GM20000 (cell line): ENCODE measurements around the gene KRTAP12-3.
A peak's percentile ranks its signal among the peaks of the same experiment; 100 is the strongest.

Experiments used
- DNase-seq: peaks from one replicate; pipeline ENCODE4 v3.0.0; 2012; ENCODE audit warnings: low spot score
- CTCF ChIP-seq: IDR thresholded peaks from 2 replicates; pipeline ENCODE4 v1.5.1; 2012; ENCODE audit warnings: mild to moderate bottlenecking, control low read depth; ENCODE audit errors: extremely low read depth, missing control alignments

KRTAP12-3 gene

GRCh38 chr21:44614161-44614631, 43.5 kb upstream of the KRTAP12-3 start:
- no peak for DNase-seq
- TF ChIP-seq CTCF = no peak

GRCh38 chr21:44614961-44615391, 42.8 kb upstream of the KRTAP12-3 start:
- DNase-seq = no peak
- TF ChIP-seq CTCF = no peak

- TF ChIP-seq CTCF = no peak
- no peak for DNase-seq
Observed at GRCh38 chr21:44615466-44615865, 42.3 kb upstream of the KRTAP12-3 start.

DNA sequence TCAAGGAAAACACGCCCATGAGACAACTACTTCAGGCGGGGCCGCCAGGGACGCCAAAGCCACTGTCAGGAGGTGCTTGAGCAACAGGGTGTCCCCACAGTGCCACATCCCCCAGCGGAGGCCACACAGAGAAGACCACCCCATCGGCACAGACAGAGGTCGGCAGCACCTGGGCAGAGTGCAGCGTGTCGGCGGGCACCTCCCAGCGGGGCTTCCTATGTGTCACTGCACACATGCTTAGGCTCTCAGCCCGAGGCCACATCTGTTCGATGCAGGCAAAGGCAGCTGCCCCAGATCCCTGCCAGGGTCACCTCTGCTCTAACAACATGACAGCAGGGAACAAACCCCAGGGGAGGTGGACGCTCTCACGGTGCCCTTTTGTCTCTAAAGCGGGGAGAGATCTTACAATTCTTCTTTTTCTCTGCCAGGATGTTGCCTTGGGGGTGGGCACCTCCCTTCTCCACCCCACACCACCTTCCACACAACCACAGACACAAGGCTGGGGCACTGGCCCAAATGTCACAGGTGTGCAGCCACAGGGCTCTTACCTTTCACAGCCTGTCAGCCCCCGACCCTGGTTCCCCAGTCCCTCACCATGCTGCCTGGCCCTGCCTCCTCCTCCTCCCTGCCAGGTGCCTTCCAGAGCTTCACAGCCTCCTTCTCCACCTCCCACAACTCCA, 41.7 kb upstream of the KRTAP12-3 start:
- no peak for DNase-seq
- TF ChIP-seq CTCF = no peak

DNA sequence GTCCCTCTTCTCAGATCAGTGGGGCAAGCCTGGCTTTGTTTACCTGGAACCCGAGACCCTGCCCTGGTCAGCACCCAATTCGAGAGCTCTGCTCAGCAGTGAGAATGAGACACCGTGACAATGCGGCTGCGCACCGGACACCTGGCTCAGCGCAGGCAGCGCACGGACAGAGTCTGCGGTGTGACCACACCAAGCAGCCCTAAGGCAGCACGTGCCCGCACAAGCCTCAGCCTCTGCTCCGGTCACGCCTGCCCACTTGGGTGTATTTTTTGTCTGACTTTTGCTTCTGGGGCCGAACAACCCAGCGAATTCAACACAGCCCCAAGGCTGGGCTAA, 41.2 kb upstream of the KRTAP12-3 start:
- DNase-seq = no peak
- TF ChIP-seq CTCF = no peak

GRCh38 chr21:44617071-44617501, 40.6 kb upstream of the KRTAP12-3 start:
- no peak for TF ChIP-seq CTCF
- no peak for DNase-seq

DNA sequence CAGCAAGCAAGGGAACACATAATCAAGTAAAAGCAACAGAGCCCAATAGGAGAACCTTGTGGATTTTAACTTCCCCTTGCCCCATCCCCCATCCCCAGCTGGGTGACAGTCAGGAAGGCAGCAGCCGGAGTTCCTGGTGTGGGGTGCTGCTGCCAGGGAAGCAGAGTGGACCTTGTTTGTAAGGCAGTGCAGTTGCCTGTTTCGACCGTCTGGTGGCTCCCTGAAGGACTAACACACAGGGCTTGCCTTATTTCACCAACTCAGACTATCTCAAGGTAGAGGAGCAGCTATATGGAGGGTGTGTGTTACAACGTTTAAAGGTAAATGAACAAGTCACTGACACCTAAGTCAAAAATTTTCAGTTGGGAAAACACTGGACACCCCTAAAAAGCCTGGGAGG, 39.2 kb upstream of the KRTAP12-3 start:
- no peak for DNase-seq
- peak; percentile 3 for TF ChIP-seq CTCF
